Stimulated activated CD8-positive, alpha-beta memory T cell treated with anti-CD3 and anti-CD28 coated beads, Interleukin-7, amount 100 ng/mL, for 4 hours (primary cell): ENCODE data around the gene PRDM11.

Source experiments
- DNase-seq, 2 donors: peaks; one replicate each; pipeline ENCODE4 v3.0.0-alpha.2; 2020; ENCODE audit warnings: low read depth in 2 of 2

PRDM11 gene

DNA sequence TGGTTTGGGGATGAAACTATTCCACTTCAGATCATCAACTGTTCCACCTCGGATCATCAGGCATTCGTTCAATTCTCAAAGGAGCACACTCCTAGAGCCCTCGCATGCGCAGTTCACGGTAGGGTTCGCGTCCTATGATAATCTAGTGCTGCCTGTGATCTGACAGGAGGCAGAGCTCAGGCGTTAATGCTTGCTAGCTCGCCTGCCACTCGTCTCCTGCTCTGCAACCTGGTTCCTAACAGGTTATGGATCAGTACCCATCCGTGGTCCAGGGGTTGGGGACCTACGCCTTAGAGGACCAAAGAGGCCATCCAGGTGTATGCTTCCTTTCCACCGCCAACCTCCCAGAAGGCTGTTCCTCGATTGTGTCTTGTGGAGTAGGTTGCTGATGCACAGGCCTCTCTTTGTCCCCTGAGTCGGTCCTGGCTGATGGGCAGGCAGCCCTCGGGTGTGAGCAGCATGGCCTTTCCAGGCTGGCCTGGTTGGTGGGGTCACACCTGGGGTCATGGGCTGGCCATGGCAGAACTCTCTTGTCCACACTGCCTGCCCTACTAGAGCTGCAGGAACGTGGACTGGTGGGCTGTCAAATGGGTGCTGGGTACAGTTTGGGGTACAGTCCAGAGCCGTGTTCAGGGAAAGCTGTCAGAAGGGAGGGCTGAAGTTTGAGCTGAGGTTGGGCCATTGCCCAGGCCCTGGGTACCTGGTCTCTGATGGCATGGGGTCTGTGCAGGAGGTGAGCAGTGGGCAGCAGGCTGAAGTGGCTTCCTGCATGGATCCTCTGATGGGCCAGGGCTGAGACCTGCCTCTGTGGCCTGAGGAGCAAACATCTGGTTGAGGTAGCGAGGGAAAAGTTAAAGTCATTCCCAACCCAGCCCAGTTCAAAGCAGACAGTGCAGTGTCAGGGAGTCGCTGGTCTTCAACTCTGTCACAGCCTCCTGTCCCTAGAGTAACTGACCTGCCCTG lies 11.1 kb downstream of the PRDM11 start:
- DNase-seq: no peak

GRCh38 chr11:45158210-45158731 lies 11.8 kb downstream of the PRDM11 start:
- DNase-seq: no peak

GRCh38 chr11:45158891-45159605 lies 12.6 kb downstream of the PRDM11 start:
- DNase-seq: no peak

- DNase-seq: no peak
Measured at GRCh38 chr11:45159781-45160365, 13.4 kb downstream of the PRDM11 start.

DNA sequence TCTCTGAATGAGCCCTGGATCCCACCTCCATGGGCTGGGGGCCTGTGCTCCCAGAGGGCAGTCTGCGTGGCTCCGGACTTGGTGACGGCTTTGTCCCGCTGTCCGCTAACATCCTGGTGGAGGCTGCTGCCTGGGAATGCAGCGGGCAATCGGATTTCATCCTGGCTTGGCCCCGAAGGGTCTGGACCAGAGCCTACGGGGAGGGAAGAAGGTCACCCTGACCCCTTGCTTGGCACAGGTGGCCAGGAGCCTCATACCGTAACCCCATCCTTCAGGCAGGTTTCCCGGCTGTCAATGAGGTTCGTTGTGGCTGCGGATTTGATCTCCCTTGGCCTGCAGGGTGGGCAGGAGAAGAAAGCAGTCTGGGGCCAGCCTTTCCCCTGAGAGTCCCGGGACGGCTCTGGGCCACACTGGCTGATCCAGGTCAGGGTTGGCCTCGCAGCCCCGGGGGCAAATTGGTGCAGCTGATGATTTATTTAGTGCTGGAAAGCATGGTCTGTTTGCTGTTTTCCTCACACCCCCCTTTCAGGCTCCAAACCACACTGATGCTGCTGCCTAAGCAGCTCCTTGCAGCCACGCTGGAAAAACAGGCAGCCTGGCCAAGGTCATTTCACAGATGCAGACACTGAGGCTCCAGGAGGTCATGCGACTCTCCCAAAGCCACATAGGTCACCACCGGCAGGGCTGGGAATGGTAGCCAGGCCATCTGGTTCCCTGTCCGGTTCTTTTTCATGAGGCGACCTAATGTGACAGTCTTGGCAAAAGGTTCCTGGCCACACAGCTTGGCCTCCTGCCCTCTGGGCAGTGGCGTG lies 15.0 kb downstream of the PRDM11 start:
- no peak for DNase-seq

GRCh38 chr11:45162064-45162375 lies 15.6 kb downstream of the PRDM11 start:
- DNase-seq: no peak

- no peak for DNase-seq
Measured at GRCh38 chr11:45162916-45163879, 16.8 kb downstream of the PRDM11 start.

DNA sequence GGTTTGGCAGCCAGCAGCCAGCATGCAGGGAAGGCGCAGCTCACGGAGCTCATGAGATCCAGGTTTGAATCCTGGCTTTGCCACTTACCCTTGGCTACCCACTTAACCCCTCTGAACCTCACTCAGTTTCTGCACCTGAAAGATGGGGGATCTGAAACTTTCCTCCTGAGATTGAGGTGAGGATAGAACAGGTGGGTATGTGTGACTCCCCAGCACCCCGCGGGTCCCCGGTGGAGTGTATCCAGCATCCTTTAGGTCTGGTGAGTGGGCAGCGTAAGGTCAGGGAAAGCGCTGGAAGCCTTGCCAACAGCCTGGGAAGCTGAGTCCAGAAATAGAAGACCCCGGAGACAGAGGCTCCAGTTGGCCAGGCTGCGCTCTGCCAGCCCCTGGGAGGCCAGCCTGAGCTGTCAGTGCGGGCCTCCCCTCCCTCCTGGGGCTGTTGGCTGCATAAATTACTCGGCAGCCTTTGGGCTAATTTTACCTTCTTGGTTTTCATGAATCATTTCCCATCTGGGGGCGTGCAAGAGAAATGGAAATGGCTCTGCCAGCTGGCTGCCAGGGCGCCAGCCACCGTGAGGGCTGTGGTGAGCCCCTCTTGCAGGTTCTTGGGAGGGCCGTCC lies 17.6 kb downstream of the PRDM11 start:
- no peak for DNase-seq

GRCh38 chr11:45165386-45165785 lies 18.9 kb downstream of the PRDM11 start:
- DNase-seq: no peak

- no peak for DNase-seq
Measured at GRCh38 chr11:45165806-45166603, 19.6 kb downstream of the PRDM11 start.

- DNase-seq: no peak
Measured at GRCh38 chr11:45166604-45166897, 20.1 kb downstream of the PRDM11 start.

DNA sequence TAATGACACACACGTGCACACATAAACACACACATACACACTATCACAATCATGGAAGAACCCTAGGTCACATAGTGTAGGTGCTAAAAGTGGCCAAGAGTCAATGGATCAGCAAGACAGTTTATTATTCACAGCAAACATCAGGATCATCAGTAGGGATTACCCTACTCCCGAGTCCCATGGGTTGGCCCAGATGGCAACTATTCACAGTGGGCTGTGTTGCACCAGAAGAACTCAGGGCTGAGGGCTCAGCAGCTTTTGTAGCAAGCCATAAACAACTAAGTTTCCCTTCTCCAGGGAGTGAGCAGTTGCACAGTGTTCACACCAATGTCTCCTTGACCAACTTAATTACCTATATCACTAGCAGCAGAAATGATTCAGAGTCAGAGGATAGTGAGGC lies 20.8 kb downstream of the PRDM11 start:
- no peak for DNase-seq

DNA sequence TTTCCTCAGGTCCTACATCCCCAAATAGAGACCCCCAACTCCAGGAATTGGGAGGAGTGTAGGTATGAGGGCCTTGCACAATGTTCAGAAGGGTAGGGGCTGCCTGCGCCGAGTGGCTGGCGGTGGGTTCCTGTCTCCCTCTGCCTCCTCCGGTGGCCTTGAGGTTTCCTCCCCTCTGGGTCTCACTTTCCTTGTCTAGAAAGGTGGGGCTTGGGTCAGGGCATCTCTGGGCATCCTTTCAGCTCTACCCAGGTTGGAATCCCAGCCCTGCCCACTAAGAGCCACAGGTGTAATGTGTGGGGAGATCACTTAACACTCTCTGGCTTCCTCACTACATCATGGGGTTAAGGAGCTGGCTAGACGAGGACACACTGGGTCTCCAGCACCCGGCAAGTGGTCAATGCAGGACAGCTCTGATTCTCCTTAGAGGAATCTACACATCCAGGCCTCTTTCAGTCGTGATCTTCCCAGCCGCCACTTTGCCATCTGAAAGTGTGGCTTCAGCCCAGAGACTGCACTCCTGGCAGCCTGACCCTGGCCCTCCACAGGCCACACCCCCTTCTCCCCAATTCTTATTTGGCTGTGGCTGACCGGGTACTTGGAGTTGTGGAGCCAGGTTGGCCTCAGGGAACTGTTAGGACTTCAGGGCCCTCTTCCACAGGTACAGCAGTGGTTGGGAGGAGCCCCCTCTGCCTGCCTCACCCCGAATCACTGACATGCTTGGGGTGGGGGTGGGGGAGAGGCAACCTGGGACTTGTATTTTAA lies 22.1 kb downstream of the PRDM11 start:
- no peak for DNase-seq

DNA sequence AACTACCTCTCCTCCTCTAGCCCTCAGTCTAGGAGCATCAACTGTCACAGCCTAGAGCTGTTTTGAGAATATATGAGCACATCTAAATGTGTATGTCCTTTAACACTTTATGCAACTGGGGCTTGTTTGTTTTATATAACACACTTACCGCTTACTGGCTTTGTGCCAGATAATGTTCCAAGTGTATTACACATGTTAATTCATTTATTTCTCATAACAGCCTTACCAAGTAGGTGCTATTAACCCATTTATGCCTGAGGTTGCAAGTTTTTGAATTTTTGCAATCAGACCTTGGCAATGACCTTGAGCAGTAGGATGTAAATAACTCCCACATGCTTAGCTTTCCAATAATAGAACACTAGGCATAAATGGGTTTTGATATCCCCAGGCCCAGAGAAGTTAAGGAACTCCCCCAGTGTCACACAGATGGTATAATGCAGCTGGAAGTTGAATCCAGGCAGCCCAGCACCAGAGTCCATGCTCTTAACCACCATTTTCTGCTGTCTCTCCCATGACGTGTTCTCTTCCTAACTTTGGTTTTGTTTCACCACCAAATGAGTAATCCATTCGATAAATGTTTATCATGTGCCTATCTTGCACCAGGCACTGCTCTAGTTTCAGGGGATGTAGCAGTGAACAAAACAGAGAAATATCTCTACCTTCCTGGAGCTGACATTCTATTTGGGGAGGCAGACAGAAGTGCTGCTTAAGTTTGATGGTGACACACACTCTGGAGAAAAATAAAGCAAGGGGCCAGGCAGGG lies 23.1 kb downstream of the PRDM11 start:
- DNase-seq: no peak

DNA sequence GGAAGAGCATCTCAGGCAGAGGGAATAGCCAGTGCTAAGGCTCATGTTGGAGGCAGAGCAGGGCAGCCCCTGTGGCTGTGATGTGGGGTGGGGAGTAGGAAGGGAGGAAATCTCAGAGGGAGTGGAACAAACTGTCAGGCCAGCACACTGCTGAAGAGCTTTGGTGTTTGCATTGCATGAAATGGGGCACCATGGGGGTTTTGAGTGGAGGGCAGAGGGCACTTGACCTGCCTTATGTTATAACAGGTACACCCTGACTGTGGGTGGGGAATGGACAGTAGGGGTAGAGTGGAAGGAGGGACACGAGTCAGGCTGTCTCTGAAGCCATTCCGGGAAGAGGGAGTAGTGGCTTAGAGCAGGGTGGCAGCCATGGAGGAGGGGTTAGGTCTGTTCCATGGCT lies 24.0 kb downstream of the PRDM11 start:
- DNase-seq: no peak

DNA sequence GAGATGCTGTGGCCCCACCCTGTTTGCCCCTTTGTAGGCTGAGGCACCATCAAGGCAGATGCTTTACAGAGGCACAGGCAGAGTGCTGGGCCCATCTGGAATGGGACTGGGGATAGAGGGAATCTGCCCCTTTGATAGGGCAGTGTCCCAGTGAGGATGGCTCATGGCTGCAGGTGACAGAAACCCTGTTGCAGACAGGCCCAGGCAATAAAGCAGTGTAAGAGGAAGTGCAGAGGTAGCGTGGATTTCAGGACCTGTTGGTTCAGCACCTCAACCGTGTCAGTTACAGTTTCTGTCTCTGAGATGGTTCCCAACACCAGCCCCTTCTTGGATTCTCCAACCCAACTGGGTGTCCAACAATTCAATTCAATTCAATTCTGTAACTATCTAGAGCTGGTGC lies 25.1 kb downstream of the PRDM11 start:
- no peak for DNase-seq

DNA sequence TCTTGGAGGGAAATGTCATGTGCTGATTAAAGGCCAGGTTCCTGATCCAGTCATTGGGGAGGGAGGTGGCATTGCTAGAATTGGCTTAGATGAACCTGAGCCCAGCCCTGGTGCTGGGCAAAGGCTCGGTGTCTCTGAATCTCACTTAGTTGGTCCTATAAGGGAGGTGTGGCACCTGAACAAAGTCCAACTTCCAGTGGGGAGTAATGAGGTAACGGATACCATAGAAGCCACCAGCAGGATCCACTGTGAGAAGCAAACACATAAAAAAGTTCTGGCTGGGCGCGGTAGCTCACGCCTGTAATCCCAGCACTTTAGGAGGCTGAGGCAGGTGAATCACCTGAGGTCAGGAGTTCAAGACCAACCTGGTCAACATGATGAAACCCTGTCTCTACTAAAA lies 26.6 kb downstream of the PRDM11 start:
- no peak for DNase-seq
